HUES48 (cell line): ENCODE results near the gene NECTIN3.

ENCODE experiments used
- H3K27ac ChIP-seq: one replicate; pipeline ENCODE4 v1.7.0; 2013; ENCODE audit warnings: low read depth, low read length, inconsistent platforms
- H3K27me3 ChIP-seq: 2 replicates; pipeline ENCODE4 v1.6.1; 2013; ENCODE audit warnings: mild to moderate bottlenecking, low read length; ENCODE audit not compliant: control insufficient read depth, insufficient read depth
- H3K36me3 ChIP-seq: 2 replicates; pipeline ENCODE4 v1.6.1; 2013; ENCODE audit warnings: low read length; ENCODE audit not compliant: control insufficient read depth, insufficient read depth
- H3K4me1 ChIP-seq: 2 replicates; pipeline ENCODE4 v1.6.1; 2013; ENCODE audit warnings: mild to moderate bottlenecking, low read length; ENCODE audit not compliant: control insufficient read depth, insufficient read depth
- H3K4me3 ChIP-seq: 2 replicates; pipeline ENCODE4 v1.5.1; 2013; ENCODE audit warnings: mild to moderate bottlenecking, low read depth, low read length
- H3K9ac ChIP-seq: 2 replicates; pipeline ENCODE4 v1.6.1; 2013; ENCODE audit warnings: mild to moderate bottlenecking, low read depth, low read length, moderate library complexity
- H3K9me3 ChIP-seq: 2 replicates; pipeline ENCODE4 v1.6.1; 2013; ENCODE audit warnings: low read length; ENCODE audit not compliant: control insufficient read depth, insufficient read depth

The NECTIN3 gene

DNA sequence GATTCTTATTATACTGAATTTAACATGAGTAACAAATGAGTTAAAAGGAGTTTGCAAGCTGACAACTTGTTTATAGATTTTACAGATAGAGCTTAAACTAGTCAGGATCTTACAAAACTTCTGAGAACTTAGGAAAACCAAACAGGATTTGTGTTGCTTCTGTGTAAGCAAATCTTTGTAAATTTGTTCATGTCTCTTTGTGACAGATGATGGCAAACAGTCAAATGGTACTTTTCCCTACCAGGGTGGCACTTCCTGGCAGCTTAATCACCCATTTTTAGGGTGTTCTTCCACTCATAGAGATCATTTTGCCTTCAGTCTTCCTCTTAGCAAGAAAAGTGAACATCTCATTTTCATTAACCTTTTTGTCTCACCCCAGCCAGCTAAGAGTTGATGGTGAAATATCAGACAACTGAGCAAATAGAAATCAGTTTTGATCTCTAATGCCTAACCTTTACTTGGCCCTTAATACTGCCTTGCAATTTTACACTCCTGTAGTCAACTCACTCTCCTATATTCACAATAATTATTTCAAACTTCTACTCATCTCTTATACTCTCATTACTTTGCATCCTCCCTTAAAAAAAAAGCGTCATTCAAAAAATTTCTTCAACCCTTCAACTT lies 23.7 kb upstream of the NECTIN3 start:
- no peak overlapping the region for H3K4me3 ChIP-seq
- peaks cover 38% of the 10 kb centered on the region for H3K4me1 ChIP-seq
- 0 out of 2 replicates have a peak overlapping the region, but pooled peaks have one; percentile 1 for H3K9ac ChIP-seq
- peak overlapping the region; percentile 95 for H3K27ac ChIP-seq
- no peaks in the 10 kb centered on the region for H3K9me3 ChIP-seq
- no peaks in the 10 kb centered on the region for H3K27me3 ChIP-seq
- no peaks in the 10 kb centered on the region for H3K36me3 ChIP-seq

DNA sequence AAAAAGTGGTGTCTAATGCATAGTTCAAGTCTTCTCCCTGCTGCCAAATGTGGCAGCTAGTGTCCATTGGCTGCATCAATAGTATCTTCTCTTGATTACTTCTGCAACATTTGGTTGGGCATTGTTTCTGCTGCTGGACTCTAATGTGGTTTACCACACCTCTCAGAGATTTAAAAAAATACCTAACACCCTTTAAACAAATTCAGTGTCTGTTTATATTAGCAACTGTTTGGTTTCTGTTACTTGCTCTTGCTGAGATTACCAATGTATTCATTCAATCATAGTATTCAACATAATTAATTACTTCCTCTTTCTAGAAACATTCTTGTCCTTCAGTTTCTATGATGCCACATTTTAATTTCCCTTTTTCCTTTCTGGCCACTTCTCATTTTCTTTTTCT lies 20.3 kb upstream of the NECTIN3 start:
- no peak overlapping the region for H3K9ac ChIP-seq
- H3K4me3 ChIP-seq: no peak overlapping the region
- H3K9me3 ChIP-seq: no peaks in the 10 kb centered on the region
- no peak overlapping the region for H3K27ac ChIP-seq
- no peaks in the 10 kb centered on the region for H3K36me3 ChIP-seq
- H3K27me3 ChIP-seq: no peaks in the 10 kb centered on the region
- peaks cover 29% of the 10 kb centered on the region for H3K4me1 ChIP-seq

DNA sequence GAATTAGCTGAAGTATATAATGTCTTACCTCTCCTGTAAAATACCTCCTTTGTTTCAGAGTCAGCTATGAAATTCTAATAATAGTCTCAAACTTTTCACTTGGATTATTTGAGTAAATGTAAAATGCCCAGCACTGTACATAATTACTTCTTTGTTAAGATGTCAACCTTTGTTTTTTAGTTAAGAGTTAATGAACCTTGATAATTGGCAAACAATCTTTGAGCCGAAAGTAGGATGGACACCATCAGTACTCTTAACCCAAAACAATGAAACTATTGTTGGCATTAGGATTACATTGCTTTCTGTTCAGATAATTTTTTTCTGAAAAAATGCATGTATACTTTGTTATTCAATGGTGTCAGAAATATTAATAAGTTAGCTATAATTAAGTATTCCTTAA lies 3.0 kb upstream of the NECTIN3 start:
- no peak overlapping the region for H3K9ac ChIP-seq
- no peak overlapping the region for H3K27ac ChIP-seq
- no peaks in the 10 kb centered on the region for H3K36me3 ChIP-seq
- H3K4me3 ChIP-seq: no peak overlapping the region
- peaks cover 11% of the 10 kb centered on the region; the same call in 1 of the 2 replicates for H3K4me1 ChIP-seq
- no peaks in the 10 kb centered on the region for H3K27me3 ChIP-seq
- H3K9me3 ChIP-seq: no peaks in the 10 kb centered on the region

DNA sequence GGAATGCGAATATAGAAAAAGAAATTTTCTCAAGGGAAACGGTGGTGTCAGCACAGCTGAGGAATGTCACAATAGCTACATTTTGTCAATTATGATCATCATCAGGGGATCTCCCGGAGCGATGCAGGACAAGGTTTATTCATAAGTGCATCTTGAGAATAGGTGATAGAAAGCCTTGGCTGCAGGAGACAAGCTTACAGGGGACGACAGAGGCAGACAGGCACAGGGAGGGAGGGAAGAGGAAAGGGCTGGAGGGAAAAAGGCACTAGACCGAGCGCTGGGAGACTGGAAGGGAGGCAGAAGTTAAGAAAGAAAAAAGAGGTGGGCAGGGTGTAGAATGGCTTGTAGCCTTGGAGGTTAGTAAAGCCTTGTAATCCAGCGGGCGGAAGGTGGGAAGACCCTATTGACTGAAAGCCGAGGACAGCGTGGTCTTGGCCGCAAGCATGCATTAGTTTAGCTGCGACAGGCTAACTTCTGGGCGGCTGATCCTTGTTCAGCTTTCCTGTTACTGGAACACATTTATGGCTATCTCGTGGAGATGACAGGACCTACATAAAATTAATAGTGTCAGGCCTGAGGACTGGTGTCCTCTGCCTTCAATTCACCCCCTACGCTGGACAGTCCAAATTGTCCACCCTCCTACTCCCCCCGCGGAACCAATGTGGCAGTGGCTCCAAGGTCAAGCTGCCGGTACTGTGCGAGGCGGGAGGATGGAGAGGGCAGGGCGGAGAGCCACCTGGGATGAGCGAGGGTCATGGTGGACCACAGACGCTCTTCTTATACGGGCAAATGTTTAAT lies 1.4 kb upstream of the NECTIN3 start:
- Histone ChIP-seq H3K27ac (peak overlapping the region; percentile 86), H3K36me3 (no peaks in the 10 kb centered on the region), H3K4me1 (peaks cover 23% of the 10 kb centered on the region), H3K4me3 (peak overlapping the region; percentile 95), H3K9ac (peak overlapping the region; percentile 70; the same call in 1 of the 2 replicates), H3K27me3 (no peaks in the 10 kb centered on the region), H3K9me3 (no peaks in the 10 kb centered on the region)

DNA sequence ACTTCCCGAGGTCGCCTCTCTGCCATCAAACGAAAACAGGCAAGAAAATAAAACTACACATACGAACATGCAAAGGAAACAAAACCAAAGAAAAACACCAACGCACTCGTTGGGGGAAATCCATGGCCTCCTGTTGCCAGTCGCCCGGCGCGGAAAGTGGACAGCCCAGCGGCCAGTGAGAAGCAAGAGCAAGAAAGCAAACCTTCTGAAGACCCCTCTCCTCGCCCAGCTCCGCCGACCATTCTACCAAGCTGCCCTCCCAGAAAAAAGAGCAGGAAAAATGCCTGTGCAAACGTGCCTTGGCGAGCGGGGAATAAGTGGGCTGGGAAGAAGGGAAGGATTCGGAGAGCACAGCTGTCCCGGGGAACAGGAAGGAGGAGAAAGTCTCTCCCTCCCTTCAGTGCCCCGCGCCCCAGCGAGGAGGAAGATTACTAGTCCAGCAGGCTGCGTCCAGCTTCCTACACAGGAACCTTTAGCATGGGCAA lies 802 bp upstream of the NECTIN3 start:
- peak overlapping the region; percentile 95 for H3K4me3 ChIP-seq
- H3K27ac ChIP-seq: peak overlapping the region; percentile 86
- no peaks in the 10 kb centered on the region for H3K27me3 ChIP-seq
- no peaks in the 10 kb centered on the region for H3K36me3 ChIP-seq
- H3K4me1 ChIP-seq: peaks cover 30% of the 10 kb centered on the region
- peak overlapping the region; percentile 70 for H3K9ac ChIP-seq
- H3K9me3 ChIP-seq: no peaks in the 10 kb centered on the region

DNA sequence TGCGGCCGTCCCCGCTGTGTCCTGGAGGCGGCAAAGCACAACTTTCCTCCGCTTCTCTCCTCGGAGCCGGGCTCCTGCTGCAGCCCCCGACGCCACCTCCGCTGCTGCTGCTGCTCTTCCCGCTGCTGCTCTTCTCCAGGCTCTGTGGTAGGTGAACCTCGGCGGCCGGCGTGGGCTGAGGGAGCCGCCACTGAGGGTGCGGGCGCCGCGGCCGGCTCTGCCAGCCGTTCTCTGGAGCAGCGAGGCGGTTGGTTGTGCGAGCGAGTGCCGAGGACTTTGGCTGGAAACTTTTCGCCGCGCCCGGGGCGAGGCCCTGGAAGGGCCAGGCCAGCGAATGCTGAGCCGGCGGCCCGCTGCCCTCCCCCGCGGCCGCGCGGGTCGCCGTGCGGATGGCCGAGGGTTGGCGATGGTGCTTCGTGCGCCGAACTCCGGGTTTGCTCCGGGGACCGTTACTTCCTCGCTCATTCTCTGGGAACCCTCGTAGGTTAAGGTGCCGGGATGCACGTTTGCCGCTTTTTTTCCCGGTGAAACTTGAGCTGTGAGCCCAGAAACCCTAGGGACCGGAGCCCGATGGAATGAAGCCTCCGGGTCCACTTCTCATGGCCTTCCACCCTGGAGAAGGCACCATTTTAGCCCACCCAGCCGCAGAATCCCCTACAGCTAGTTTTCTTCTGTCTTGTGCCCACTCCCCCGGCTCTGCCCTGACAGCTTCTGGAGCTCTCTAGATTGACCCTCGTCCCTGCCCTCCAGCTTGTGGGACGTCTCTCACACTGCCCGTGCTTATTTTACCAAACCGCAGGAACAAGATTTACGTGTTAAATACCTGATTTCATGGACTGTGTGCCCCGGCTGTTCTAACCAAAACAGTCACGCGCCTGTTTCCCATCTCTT lies 660 bp downstream of the NECTIN3 start:
- H3K27ac ChIP-seq: peak overlapping the region; percentile 85
- H3K4me1 ChIP-seq: peaks cover 42% of the 10 kb centered on the region
- peak overlapping the region; percentile 63; the same call in 1 of the 2 replicates for H3K9ac ChIP-seq
- H3K36me3 ChIP-seq: no peaks in the 10 kb centered on the region
- no peaks in the 10 kb centered on the region for H3K27me3 ChIP-seq
- peak overlapping the region; percentile 95 for H3K4me3 ChIP-seq
- H3K9me3 ChIP-seq: no peaks in the 10 kb centered on the region

DNA sequence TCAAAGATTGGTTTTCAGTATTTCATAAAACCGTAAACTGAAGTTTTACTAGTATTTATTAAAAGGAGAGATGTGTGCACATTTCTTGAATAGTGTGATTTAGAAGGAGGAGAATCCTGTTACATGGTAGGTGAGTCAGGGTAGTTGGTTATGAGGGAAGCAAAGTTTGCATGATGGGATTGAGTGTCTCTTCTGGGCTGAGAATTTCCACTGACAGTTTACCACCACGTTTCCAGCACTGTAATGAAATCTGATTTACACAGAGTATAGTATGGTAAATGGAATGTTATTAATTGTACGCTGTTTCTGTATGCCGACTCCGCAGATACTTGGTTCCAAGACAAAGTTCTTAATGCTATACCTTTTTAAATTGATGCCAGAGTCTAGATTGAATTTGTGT lies 1.6 kb downstream of the NECTIN3 start:
- no peaks in the 10 kb centered on the region for H3K27me3 ChIP-seq
- no peaks in the 10 kb centered on the region for H3K9me3 ChIP-seq
- H3K27ac ChIP-seq: peak overlapping the region; percentile 38
- peak overlapping the region; percentile 95 for H3K4me3 ChIP-seq
- peaks cover 51% of the 10 kb centered on the region for H3K4me1 ChIP-seq
- peak overlapping the region; percentile 63; the same call in 1 of the 2 replicates for H3K9ac ChIP-seq
- no peaks in the 10 kb centered on the region for H3K36me3 ChIP-seq

DNA sequence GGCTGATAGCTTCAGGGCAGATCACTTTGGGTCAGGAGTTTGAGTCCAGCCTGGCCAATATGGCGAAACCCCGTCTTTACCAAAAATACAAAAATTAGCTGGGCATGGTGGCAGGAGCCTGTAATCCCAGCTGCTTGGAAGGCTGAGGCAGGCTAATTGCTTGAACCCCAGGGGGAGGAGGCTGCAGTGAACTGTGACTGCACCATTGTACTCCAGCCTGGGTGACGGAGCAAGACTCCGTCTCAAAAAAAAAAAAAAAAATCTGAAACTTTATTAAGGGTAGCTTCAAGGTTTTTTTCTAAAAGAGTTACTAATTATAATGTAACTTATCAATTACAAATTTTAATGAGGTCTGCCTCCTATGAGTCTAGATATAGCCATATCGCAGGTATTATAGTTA lies 5.1 kb downstream of the NECTIN3 start:
- H3K27me3 ChIP-seq: no peaks in the 10 kb centered on the region
- H3K4me1 ChIP-seq: peaks cover 74% of the 10 kb centered on the region
- no peaks in the 10 kb centered on the region for H3K36me3 ChIP-seq
- H3K9ac ChIP-seq: no peak overlapping the region
- H3K9me3 ChIP-seq: no peaks in the 10 kb centered on the region
- no peak overlapping the region for H3K27ac ChIP-seq
- H3K4me3 ChIP-seq: no peak overlapping the region

DNA sequence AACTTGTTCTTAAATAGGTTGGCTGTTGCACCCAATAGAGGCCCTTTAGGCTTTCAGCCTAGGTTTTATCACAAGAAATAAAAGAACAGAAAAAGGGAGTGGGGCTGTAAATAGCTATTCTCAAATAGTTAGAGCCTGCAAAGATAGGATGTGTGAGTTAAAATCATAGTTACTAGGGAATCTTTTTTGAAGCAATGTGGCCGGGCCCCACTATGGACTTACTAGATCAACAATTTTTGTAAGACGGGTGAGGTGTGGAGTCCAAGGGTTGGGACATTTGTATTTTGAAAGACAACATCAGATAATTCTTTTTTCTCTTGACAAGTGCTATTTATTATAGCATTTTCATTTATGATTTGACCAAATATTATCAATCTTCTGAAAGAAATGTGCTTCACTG lies 5.8 kb downstream of the NECTIN3 start:
- Histone ChIP-seq H3K27me3 (no peaks in the 10 kb centered on the region), H3K4me1 (peaks cover 78% of the 10 kb centered on the region), H3K9me3 (no peaks in the 10 kb centered on the region), H3K36me3 (no peaks in the 10 kb centered on the region), H3K27ac (no peak overlapping the region), H3K9ac (no peak overlapping the region), H3K4me3 (no peak overlapping the region)

DNA sequence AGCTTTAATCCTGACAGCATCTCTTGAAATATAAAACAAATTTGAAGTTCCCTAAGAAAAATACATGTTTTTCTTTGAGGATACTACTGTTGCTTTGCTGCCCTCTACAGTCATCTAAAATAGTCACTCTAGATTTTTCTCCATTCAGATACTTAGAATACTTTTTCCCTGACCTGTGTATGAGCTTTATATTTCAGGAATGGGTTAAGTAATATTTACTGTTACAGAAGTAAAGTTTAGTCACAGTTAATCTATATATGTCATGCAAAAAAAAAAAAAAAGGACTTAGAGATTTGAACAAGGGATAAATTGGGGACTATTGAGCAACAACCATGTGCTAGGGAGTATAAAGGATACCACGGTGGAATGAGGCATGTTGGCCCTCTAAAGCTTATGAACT lies 8.8 kb downstream of the NECTIN3 start:
- Histone ChIP-seq H3K4me3 (no peak overlapping the region), H3K36me3 (no peaks in the 10 kb centered on the region), H3K9me3 (no peaks in the 10 kb centered on the region), H3K4me1 (peaks cover 78% of the 10 kb centered on the region), H3K27me3 (no peaks in the 10 kb centered on the region), H3K9ac (no peak overlapping the region), H3K27ac (no peak overlapping the region)
